ENCODE data around the gene SLC25A33.

GRCh38 chr1:9575486-9575885 lies 36.2 kb downstream of the SLC25A33 start:
- TF ChIP-seq POLR2AphosphoS5 (IDR thresholded peaks at IDR 0.05; ENCODE audit: low read depth, low read length) (no peak), POLR2A (IDR thresholded peaks at IDR 0.05; ENCODE audit: low read depth, low read length) (no peak), TAF1 (IDR thresholded peaks at IDR 0.05; ENCODE audit: low read depth, low read length) (no peak), SPI1 (IDR thresholded peaks at IDR 0.05; ENCODE audit: low read depth, low read length) (no peak)

Data from GM12891 (cell line).